AG20443 (cell line): Measurements from ENCODE around the gene OSBPL2.

Experiments used
- DNase-seq: peaks from one replicate; pipeline ENCODE4 v3.0.0; 2012; ENCODE audit warnings: low spot score, mixed read lengths

Gene OSBPL2

DNA sequence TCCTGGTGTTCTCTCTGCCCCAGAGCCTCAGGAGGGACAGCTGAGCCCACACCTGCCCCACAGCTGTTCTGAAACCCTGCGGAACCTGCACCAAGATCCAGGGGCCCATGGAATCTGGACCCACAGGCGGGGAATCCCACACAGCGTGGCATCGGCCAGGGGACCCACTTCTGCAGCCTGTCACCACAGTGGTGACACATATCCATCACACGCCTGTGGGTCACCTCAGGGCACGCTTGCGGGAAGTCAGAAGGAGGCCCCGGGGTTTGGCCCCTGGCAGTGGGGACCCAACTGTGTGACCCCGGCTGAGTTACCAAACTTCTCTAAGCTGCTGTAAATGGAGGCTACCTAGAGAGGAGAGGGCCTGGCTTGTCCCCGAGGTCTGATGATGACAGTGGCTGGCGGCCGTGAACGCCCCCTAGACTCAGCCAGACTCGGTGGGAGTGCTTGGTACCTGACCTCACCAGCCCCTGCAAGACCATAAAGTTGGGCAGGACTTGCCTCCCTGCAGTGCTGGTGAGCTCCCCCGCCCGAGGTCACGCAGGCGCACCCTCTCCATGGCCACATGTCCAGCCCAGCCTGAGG, 16.0 kb upstream of the OSBPL2 start:
- no peak for DNase-seq

DNA sequence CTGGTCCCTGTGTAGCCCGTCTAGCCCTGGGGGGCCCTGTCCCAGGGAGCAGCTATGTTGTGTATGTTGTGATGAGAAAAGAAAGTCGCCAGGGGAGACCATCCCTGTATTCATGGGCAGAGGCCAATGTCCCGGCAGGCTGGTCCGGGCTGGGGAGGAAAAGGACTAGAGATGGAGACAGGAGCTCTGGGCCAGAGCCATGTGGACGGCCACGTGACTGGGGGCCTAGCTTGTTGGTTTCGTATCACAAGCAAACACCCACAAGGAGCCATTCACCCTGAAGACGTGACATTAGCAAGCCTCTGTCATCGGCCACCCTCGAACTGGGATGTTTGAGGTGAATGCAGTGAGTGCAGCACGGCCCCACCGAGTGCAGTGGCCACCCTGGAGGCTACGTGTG, 15.3 kb upstream of the OSBPL2 start:
- DNase-seq: no peak

DNA sequence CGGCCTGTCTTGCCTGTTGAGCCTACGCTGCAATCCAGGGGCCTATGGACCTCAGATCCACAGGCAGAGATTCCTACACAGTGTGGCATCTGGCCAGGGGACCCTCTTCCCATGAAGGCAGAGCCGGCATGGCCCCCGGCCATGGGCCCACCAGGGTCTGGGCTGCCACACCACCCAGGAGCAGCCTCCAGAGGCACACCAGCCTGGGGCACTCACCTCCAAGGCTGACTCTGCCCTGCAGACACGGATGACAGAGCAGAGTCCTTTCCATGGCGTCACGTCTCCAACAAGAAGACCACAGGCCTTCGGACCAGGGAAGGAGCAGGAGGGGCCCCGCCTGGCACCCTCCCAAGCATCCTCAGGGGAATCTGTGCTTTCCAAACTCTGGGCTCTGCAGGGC, 14.8 kb upstream of the OSBPL2 start:
- DNase-seq: no peak

DNA sequence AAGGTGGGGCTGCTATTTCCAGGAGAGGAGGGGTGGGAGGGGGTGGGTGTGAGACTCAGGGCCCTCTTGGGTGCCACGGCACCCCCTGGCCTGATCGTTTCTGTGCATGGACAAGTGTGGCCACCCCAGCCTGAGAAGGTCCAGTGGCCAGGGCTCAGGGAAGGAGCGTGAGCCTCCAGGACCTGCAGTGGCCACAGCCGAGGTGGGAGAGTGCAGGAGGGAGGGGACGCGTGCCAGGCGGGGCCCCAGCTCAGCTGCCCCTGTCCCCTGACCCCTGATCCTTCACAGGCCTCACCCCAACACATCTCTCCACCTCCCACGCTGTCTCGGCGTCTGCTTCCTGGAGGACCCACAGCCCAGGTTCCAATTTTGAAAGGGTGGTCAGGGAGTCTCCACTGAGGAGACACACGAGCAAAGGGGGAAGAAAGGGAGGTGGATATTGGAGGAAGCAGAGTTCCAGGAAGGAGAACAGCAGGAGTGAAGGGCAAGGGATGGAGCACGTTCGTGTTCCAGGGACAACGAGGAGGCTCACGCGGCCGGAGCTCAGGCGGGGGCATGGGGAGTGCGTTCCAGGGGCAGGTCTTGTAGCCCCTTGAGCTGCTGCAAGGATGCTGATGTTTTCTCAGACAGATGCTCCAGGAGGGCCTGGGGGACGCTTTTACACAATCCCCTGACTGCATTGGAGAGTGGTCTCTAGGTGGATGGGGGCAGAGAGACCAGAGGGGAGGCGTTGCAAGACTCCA, 14.0 kb upstream of the OSBPL2 start:
- no peak for DNase-seq

DNA sequence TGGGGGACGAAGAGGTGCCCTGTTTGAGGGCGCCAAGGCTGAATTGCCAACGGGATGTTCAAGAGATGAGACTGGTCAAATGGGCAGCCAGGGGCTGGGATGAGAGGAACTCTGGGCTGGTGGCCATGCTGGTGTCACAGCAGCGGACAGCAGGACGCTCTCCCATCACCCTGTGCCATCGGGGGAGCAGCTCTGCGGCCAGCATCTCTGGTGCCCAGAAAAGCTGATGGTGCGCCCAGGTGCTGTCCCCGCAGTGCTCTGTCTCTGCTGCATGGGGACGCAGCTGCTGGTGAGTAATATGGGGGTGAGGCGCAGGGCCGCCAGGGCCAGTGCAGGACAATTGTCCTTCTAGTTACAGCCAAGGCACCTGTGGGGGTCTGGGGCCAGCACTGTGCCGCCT, 13.3 kb upstream of the OSBPL2 start:
- DNase-seq: no peak

DNA sequence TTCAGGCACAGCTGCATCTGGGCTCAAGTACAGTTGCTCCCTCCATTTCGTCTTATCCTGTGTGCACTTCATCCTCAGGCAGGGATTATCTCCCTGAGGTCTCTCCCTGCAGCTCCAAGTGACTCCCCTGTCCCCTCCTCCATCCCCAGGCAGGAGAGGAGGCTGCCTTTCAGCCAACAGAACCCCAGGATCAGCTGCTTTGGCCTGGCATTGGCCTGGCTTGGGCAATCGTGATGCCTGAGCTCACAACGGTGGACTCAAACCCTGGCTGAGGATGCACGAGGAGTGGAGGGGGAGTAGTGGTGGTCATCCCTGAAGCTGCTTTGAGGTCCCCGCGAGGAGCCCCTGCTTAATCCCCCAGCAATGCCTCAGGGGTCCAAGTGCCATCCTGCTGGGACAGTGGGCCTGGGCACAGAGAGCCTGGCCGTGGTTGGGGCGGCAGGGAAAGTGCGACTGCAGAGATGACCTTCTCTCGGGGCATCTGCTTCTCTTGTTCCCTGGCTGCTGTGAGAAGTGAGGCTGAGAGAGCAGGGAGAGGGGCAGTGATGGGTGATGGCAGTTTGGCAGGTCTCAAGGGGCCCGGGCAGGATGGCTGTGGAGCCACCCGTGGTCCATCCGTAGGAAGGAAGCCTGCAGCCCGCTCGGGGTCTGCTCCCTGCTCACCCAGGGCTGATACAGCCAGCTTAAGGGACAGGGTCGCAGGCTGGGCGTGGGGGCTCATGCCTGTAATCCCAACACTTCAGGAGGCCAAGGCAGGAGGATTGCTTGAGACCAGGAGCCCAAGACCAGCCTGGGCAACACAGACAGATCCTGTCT, 12.3 kb upstream of the OSBPL2 start:
- DNase-seq: no peak

DNA sequence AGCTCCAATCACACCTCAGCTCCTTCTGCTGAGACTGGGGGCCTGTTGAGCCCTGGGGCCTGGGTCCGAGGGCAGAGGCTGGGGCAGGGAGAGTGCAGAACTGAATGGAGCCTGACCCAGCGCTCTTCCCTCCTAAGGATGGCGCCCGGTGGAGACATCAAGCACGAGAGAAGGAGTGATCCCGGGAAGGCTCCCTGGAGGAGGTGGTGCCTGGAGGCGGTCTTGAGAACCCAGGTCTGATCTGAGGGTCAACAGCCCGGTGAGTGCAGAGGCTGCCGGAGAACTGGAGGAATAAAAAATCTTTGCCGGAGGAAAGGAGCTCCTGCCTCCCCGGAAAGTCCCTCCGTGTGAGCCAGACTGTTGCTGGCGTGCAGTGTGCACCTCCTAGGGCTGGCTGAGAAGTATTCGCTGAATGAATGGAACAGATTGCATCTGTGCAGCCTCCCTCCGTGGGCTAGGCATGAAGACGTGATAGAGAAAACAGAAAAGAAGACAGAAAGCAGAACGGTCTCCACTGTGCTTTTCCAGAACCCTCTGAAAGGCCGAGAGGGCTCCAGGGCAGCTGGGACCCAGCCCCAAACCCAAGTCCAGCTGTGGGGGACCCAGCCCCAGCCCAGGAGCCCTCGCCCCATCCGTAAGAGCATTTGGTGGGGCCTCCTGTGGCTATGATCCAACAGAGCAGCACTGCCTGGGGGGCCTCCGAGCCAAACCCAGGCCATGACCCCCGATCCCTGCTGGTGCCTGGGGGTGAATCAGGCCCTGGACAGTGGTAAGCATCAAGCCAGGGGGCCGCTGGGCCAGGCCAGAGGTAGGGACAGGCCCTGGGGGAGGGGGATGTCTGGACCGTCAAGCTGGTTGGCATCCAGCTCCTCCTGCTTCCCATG, 11.4 kb upstream of the OSBPL2 start:
- DNase-seq: no peak

DNA sequence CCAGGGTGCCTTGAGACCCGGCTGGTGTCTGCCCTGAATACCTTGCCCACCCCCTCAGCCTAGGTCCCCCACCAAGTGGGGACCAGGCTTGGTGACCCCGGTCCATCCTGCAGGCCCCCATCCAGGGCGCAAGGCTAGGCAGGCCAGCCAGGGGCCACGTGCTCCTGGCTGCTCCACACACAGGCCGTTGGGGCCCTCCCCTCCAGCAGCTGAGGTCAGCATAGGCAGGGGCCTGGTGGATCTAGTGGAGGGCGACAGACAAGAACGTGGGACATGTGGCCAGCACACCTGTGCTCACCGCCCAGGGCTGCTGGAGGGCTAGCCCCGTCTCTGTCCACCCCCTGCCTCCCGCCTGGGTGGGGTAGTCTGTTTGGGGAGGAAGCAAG, 10.7 kb upstream of the OSBPL2 start:
- DNase-seq: no peak

DNA sequence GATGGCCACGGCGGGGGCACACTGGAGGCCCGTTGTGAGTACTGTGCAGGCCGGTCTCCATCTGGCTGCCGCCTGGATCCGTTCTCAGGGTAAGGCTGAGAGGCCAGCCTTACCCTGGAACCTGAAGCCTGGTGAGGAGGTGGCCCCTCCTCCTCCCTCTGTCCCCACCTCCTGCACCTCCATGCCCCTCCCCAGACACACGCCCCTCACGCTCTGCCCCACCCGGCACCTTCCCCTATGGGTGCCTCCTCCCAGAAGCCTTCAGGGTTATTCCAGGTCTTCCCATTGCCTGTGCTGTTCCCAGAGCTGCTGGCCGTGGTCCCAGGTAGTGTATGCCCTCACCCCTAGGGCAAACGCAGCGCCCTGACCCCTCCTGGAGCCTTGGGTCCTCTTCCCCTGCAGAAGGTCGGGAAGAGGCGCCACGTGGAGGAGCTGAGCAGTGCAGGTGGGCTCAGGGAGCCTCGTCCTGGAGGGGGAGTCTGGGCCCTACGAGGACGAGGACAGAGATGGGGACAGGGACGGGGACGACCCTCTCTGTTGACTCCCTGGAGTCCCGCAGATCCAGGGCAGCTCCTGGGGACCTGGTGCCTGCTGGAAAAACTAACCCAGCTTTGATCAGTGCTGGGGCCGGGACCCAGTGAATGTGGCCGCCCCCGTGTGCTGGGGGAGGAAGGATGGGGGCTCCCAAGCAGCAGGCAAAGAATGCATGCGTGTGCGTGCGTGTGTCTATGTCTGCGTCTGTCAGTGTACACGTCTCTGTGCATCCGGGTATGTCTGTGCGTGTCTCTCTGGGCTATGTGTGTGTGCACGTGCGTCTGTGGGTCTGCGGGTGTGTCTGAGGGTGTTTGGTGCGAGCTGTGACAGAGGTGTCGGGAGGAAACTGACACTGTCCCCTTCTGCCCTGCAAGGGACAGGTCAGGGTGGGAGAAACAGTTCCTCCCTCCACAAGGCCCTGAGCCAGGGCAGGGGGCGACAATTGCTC, 10.1 kb upstream of the OSBPL2 start:
- no peak for DNase-seq

DNA sequence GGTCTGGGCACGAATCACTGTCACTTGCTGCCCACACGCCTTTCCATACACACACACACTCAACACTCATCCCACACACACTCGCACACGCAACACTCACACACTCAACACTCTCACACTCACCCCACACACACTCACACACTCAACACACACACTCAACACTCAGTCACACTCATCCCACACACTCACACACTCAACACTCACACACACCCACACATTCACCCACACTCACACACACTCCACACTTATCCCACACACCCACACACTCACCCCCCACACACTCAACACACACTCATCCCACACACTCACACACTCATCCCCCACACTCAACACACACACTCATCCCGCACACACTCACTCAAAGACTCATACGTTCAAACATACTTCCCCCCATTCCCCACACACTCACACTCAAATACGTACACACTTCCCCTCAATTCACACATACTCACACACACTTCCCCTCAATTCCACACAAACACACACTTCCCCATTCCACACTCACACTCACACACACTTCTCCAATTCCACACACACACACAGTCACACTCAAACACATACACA, 9.3 kb upstream of the OSBPL2 start:
- no peak for DNase-seq

DNA sequence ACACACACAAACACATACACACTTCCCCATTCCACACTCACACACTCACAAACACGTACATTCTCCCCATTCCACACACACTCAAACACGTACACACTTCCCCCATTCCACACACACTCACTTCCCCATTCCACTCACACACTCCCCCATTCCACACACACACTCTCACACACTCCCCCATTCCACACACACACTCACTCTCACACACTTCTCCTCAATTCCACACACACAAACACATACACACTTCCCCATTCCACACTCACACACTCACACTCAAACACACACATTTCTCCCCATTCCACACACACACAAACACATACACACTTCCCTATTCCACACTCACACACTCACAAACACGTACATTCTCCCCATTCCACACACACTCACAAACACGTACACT, 8.7 kb upstream of the OSBPL2 start:
- DNase-seq: no peak

DNA sequence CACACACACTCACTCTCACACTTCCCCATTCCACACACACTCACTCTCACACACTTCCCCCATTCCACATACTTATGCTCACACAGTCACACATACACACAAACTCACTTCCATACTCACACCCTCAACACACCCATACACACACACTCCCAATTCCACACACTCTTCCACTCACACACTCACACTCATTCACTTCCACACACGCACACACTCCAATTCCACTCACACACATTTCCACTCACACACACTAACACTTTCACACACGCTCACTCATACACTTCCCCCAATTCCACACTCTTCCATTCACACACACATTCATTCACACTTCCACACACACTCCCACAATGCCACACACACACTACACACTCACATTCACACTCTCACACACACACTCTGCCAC, 8.0 kb upstream of the OSBPL2 start:
- no peak for DNase-seq

DNA sequence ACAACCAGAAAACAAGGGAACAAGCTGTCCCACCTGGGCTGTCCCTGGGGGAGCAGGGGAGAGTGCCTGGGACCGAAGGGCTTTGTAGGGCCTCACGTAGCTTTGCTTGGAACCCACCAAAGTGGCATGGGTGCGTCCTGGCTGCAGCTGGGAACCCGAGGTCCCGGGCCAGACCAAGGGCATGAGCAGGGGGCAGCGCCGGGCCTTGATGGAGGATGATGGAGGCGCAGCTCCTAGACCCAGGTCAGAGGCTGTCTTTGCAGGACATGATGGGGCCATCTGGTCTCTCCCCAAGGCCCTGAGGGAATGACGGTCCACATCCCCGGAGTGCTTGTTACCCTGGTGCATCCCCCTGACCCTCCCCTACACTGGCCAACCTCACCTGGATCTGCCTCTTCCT, 7.6 kb upstream of the OSBPL2 start:
- DNase-seq: no peak

DNA sequence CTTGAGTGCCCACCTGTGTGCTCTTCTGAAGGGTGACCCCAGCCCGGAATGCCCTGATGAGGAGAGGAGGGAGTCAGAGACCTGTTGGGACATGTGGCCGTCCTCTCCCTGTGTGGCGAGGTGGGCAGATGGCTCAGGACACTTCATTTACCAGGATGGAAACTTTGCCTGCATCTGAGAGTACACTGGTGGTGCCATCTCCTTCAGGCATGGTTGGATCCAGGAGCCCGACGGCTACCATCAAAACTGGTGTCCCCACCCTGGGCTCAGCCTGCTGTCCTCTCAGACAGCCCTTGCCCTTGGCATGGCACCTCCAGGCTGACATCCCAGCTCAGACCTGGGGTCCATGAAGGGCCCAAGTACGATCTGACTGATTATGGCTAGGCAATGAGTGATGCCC, 7.0 kb upstream of the OSBPL2 start:
- DNase-seq: no peak

DNA sequence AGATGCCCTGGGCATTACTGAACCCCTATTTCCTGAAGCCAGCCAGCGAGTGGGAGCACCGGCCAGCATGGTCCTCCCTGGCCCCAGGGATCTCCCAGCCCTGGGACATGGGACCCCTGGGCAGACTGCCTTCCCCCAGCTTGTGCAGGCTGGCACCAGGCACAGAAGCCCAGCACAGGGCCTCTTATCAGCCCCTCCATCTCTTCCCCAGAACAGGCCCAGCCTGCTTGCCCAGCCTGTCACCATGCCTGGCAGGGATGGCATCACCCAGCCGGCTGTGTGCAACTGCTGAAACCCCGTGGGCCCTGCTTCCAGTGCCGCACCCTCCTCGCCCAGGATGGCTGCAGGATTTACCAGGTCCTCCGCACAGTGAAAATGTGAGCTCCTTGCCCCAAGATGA, 6.1 kb upstream of the OSBPL2 start:
- DNase-seq: no peak

DNA sequence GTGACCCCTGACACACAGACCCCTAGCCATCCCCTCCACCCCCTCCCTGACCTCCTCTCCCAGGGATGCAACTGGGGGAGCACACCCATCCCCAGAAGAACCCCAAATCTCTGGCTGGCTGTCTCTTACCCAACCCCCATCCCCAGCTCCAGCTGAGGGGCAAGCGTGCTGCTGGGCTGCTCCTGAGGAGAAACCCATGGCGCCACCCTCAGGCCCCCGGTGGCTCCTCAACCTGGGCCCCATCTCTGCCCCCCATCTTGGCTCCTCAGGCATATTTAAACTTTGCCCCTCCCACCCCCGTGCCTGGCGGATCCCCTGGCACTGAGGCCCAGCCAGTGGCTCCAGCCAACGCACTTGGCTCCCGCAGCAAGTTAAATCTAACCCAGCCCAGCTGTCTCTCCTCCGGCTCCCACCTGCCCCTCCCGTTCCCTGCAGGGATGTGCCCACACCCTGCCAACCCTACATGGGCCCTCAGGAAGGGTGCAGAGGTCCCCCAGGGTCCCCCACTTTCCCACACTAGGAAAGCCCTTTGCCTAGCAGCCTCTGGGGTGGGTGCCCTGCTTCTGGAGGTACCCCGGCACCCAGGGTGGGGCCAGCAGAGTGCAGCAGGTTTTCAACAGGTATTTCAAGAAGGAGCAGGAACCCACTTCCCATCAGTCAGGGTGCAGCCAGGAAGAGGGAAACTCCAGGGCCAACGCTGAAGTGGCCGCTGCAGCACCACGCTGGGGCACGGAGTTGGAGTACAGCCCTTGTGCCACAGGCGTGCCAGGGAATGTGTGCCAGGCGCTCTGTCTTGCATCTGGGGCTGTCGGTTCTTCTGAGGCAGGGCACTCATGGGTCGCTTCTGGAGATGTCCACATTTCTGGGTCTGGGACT, 5.3 kb upstream of the OSBPL2 start:
- no peak for DNase-seq

DNA sequence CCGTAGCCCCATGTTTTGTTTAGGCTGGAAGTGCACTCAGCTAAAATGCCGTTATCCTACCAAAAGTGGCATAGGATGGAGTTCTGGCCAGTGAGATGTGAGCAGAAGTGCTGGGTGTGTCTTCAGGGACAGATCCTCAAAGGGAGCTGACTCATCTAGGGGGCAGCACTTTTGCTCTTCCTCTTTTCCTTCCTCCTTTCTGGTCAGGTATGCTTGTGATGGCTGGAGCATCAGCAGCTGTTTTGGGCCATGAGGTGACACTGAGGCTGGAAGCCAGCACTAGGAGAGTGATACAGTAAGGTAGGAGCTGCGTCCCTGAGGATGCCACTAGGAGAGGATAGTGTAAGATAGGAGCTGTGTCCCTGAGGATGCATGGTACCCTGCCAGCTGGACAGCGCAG, 4.6 kb upstream of the OSBPL2 start:
- DNase-seq: no peak

DNA sequence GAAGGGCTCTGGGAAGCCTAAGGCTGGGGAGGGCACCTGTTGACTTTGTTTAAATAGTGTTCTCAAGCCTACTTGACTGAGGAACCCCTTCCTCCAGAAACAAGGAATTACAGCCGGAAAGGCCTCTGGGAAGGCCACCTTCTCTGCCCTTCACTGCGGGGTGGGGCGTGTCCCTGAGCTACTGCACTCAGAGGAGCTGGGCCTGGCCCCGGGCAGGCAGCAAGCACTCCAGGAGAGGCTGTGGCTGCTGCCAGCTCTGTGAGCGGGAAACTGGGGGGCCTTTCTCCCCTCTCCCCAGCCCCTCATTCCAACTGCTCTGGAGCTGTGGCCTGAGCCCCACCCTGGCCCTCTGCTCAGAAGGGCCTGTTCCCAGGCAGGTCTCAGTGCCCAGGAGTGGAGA, 4.0 kb upstream of the OSBPL2 start:
- no peak for DNase-seq

DNA sequence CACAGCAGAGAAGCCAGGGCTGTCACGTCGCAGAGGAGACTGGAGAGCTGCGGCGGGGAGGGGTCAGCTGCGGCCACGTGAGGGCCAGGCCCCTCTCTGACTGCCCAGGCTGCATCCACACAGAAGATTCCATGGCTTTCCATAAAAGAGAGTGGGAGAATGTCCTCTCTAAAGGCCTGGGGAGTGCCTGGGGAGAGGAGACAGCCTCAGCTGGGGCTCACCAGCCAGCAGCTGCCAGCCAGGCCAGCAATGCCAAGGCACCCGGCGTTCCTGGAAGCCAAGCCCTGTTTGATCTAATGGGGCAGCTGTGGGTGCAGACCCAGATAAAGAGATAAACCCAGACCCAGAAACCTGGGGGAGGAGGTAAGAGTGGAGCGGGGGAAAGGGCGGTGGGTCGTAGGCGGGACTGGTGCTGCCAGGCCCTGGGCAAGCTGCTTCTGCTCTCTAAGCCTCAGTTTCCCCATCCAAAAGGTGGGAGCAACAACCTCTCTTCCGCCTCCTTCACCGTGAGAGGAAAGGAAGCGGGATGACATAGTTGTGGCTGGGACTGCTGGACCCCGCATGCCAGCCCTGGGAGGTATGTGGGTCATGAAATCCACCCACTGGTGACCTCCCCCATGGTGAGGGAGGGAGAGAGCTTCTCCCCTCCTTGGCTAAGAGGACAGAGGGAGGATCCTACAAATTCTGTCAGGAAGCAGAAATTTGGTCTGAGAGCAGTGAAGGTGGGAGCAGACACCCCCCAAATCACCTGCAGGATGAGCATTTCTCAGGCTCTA, 3.1 kb upstream of the OSBPL2 start:
- DNase-seq: no peak
